Muscle layer of colon (tissue), 2 donors: ENCODE data around the gene GREB1.
A peak's percentile ranks its signal among the peaks of the same experiment; 100 is the strongest.

ENCODE experiments used
- H3K27ac ChIP-seq: one replicate; pipeline ENCODE4 v1.7.0; 2013; ENCODE audit warnings: low read depth, mild to moderate bottlenecking, low read length, moderate library complexity
- H3K27me3 ChIP-seq, 2 donors: one replicate each; pipeline ENCODE4 v1.7.0; 2013; ENCODE audit warnings: low read length in 2 of 2, mild to moderate bottlenecking in 2 of 2; ENCODE audit not compliant: insufficient read depth in 2 of 2, control insufficient read depth in 1 of 2
- H3K36me3 ChIP-seq: one replicate; pipeline ENCODE4 v1.7.0; 2013; ENCODE audit warnings: mild to moderate bottlenecking, low read length; ENCODE audit not compliant: insufficient read depth
- H3K4me1 ChIP-seq: one replicate; pipeline ENCODE4 v1.7.0; 2013; ENCODE audit warnings: mild to moderate bottlenecking, low read length; ENCODE audit not compliant: insufficient read depth
- H3K4me3 ChIP-seq, 2 donors: one replicate each; pipeline ENCODE4 v1.7.0; 2013; ENCODE audit warnings: low read length in 2 of 2, low read depth in 1 of 2, mild to moderate bottlenecking in 1 of 2, moderate library complexity in 1 of 2
- H3K9ac ChIP-seq: one replicate; pipeline ENCODE4 v1.7.0; 2013; ENCODE audit warnings: low read length
- H3K9me3 ChIP-seq: one replicate; pipeline ENCODE4 v1.7.0; 2013; ENCODE audit warnings: mild to moderate bottlenecking, low read length
- donor health status: abdominal sarcoma.
- donor health status: Adenocarcinoma of cecum.

The GREB1 gene

DNA sequence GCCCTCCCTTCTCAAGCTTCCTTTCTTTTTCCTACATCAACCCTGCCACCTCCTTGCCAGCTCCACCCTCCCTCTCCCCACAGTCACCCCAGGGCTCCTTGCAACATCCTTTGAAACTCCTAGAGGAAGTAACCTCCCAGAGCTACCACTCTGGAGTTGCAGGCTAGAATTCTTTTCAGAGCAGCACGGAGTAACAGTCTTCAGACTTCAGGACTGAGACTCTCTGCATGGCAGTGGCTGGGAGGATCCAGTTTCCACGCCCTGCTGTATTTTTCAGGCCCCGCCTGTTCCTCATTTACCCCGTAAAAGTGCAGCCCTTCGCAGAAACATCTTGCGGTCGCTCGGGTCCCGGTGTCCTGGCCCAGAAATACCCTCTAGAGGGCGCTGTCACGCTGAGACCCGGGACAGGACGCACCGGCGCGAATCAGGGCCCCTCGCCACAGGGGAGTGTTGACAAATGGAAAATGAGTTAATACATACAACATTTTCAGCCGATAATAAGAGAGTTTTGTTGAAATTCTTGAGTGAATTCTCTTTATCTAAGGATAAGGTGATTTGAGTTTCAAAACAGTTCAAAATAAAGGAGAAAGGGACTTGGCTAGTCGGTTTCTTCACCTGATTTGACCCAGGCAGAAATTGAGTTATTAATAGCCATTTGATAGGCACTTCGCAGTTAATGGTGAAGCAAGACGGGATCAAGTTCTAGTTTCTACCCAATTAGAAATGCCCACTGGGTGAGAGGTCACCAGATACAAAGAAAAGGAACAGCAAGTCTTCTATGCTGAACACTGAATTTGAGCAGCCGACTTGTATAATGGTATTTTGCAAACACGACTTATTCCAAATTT lies 154.6 kb downstream of the GREB1 start:
- no peak overlapping the region for H3K9ac ChIP-seq
- no peak overlapping the region for H3K27ac ChIP-seq
- no peaks in the 10 kb centered on the region for H3K27me3 ChIP-seq
- peak overlapping the region; percentile 28 for H3K4me3 ChIP-seq
- H3K36me3 ChIP-seq: no peaks in the 10 kb centered on the region
- peaks cover 16% of the 10 kb centered on the region for H3K4me1 ChIP-seq
- no peaks in the 10 kb centered on the region for H3K9me3 ChIP-seq

DNA sequence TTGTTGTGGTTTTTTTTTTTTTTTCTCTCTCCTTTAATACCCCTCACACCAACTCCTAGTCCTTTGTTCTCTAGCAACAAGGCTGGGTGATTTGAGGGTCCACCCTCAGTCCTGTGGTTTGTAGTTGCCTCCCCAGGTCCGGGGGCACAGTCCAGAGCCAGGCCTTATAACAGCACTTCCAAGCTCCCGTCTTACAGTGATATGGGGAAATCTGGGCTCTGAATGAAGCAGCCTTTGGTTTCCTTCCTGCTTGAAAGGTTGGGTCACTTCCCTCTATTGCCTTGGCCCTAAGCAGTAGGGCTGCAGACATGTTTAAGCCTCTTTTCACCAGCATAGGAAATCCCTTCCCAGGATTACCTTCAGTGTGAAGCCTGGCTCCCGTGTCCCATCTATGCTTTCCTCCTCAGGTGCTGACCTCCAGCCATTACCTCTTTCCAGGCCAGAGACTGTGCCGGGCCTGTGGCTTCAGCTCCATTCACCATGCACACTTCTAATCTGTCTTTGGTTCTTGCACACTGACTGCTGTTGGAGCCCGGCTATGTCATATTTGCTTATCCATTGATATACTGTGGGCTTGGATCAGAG lies 157.3 kb downstream of the GREB1 start:
- Histone ChIP-seq H3K27ac (no peak overlapping the region), H3K4me1 (peaks cover 16% of the 10 kb centered on the region), H3K27me3 (no peaks in the 10 kb centered on the region), H3K9ac (no peak overlapping the region), H3K9me3 (no peaks in the 10 kb centered on the region), H3K36me3 (no peaks in the 10 kb centered on the region), H3K4me3 (no peak overlapping the region)
